Neural cell (in vitro differentiated cells): Measurements from ENCODE around the gene UBA6.

Source experiments
- CTCF ChIP-seq: fragments of 450-650 bp; IDR thresholded peaks from 2 replicates; pipeline ENCODE4 v1.5.1; 2014; ENCODE audit warnings: antibody characterized with exemption, mild to moderate bottlenecking, moderate library complexity; ENCODE audit not compliant: poor library complexity, severe bottlenecking
- EP300 ChIP-seq: fragments of 450-650 bp; conservative IDR thresholded peaks from 2 replicates; pipeline ENCODE4 v1.6.1; 2014; ENCODE audit warnings: antibody characterized with exemption, mild to moderate bottlenecking, moderate library complexity; ENCODE audit not compliant: poor library complexity, severe bottlenecking
- EZH2 ChIP-seq: fragments of 200-600, 300-800 bp; shearing (Covaris generic), sonication (generic); IDR thresholded peaks from 2 replicates; pipeline ENCODE4 v1.6.1; 2014; ENCODE audit warnings: antibody characterized with exemption, low read length, borderline replicate concordance, mild to moderate bottlenecking; ENCODE audit not compliant: insufficient read depth, poor library complexity, severe bottlenecking
- MXI1 ChIP-seq: fragments of 450-650 bp; conservative IDR thresholded peaks from 2 replicates; pipeline ENCODE4 v1.6.1; 2014; ENCODE audit warnings: antibody characterized with exemption, mild to moderate bottlenecking; ENCODE audit not compliant: poor library complexity, severe bottlenecking
- POLR2AphosphoS5 ChIP-seq: IDR thresholded peaks from 2 replicates; pipeline ENCODE4 v1.6.1; 2012
- RAD21 ChIP-seq: fragments of 450-650 bp; conservative IDR thresholded peaks from 2 replicates; pipeline ENCODE4 v1.6.1; 2014; ENCODE audit warnings: antibody characterized with exemption, mild to moderate bottlenecking, moderate library complexity
- REST ChIP-seq: IDR thresholded peaks from 2 replicates; pipeline ENCODE4 v1.6.1; 2012; ENCODE audit warnings: borderline replicate concordance
- SMC3 ChIP-seq: fragments of 450-650 bp; conservative IDR thresholded peaks from 2 replicates; pipeline ENCODE4 v1.6.1; 2014; ENCODE audit warnings: antibody characterized with exemption, mild to moderate bottlenecking, moderate library complexity; ENCODE audit not compliant: poor library complexity
- TAF1 ChIP-seq: IDR thresholded peaks from 2 replicates; pipeline ENCODE4 v1.6.1; 2012; ENCODE audit warnings: low read depth

- TF ChIP-seq POLR2AphosphoS5 (no peak), TAF1 (no peak), MXI1 (no peak), CTCF (no peak), REST (no peak), EP300 (no peak), EZH2 (no peak), SMC3 (no peak), RAD21 (no peak)
Measured at GRCh38 chr4:67566335-67566734, 134.6 kb downstream of the UBA6 start.
